Measurements from ENCODE around the gene HPS5. TPM values are rescaled to one million over a fixed set of nuclear protein-coding genes. Genes with fewer than 3 reads are reported as not detected.
"Not testable (repeated sequence)": the region's sequence is repeated elsewhere in the genome, so short reads cannot be mapped to it uniquely, and the experiment has no call there.

The HPS5 gene
- polyA plus RNA-seq, 1 donor (not counting 4 experiments of a cell fraction or from before 2014, with no cell fraction given): 20.9 TPM

- no peak overlapping the region for H2AFZ ChIP-seq (ENCODE audit: control insufficient read depth, low read length)
- dilution Hi-C loops (cut with MboI; ENCODE audit: extremely low pct_ligation_motif_present, low sequenced_read_pairs): no loop called here
- peaks cover 8 to 9% of the 10 kb centered on the region in 2 experiments for H3K36me3 ChIP-seq (ENCODE audit: control insufficient read depth in 2 of 2, extremely low read depth in 1 of 2, insufficient read depth in 2 of 2, low read length in 2 of 2)
- H4K20me1 ChIP-seq (ENCODE audit: control insufficient read depth, extremely low read depth, insufficient read depth, low read length): no peaks in the 10 kb centered on the region
- FAIRE-seq: no peak
- H3K4me3 ChIP-seq (ENCODE audit: control insufficient read depth in 2 of 3, extremely low read depth in 1 of 3, insufficient read depth in 2 of 3, low read depth in 1 of 3, low read length in 3 of 3): no peak overlapping the region
- H3K9me1 ChIP-seq (ENCODE audit: control insufficient read depth, extremely low read depth, insufficient read depth, low read length): no peaks in the 10 kb centered on the region
- no peak for DNase-seq (ENCODE audit: low read depth, low spot score)
- H3K9ac ChIP-seq (ENCODE audit: control insufficient read depth, extremely low read depth, insufficient read depth, low read length): no peak overlapping the region
- H3K27ac ChIP-seq (ENCODE audit: control insufficient read depth, insufficient read depth, low read length): no peak overlapping the region
- no peak overlapping the region for H3K4me2 ChIP-seq (ENCODE audit: control insufficient read depth, extremely low read depth, insufficient read depth, low read depth, low read length)
- H3K4me1 ChIP-seq (ENCODE audit: control insufficient read depth, extremely low read depth, insufficient read depth, low read length): no peaks in the 10 kb centered on the region
- TF ChIP-seq EZH2 (IDR thresholded peaks at IDR 0.05; ENCODE audit: low read length): no peak
- no peaks in the 10 kb centered on the region for H3K9me3 ChIP-seq (ENCODE audit: control insufficient read depth, low read depth, low read length)
- no peaks in the 10 kb centered on the region for H3K79me2 ChIP-seq (ENCODE audit: control insufficient read depth, insufficient read depth, low read length)
- H3K27me3 ChIP-seq (ENCODE audit: control insufficient read depth, extremely low read depth, insufficient read depth, low read length): no peaks in the 10 kb centered on the region
These were observed 44.2 kb downstream of the HPS5 start for GRCh38 chr11:18277565-18278271.

GRCh38 chr11:18271206-18271605 is 50.7 kb downstream of the HPS5 start:
- Histone ChIP-seq H4K20me1 (ENCODE audit: control insufficient read depth, extremely low read depth, insufficient read depth, low read length) (no peaks in the 10 kb centered on the region), H3K4me3 (ENCODE audit: control insufficient read depth in 2 of 3, extremely low read depth in 1 of 3, insufficient read depth in 2 of 3, low read depth in 1 of 3, low read length in 3 of 3) (no peak overlapping the region), H3K4me2 (ENCODE audit: control insufficient read depth, extremely low read depth, insufficient read depth, low read depth, low read length) (no peak overlapping the region), H2AFZ (ENCODE audit: control insufficient read depth, low read length) (no peak overlapping the region), H3K36me3 (ENCODE audit: control insufficient read depth in 2 of 2, extremely low read depth in 1 of 2, insufficient read depth in 2 of 2, low read length in 2 of 2) (no peaks in the 10 kb centered on the region), H3K9ac (ENCODE audit: control insufficient read depth, extremely low read depth, insufficient read depth, low read length) (no peak overlapping the region), H3K4me1 (ENCODE audit: control insufficient read depth, extremely low read depth, insufficient read depth, low read length) (no peaks in the 10 kb centered on the region), H3K27ac (ENCODE audit: control insufficient read depth, insufficient read depth, low read length) (no peak overlapping the region), H3K9me1 (ENCODE audit: control insufficient read depth, extremely low read depth, insufficient read depth, low read length) (no peaks in the 10 kb centered on the region), H3K79me2 (ENCODE audit: control insufficient read depth, insufficient read depth, low read length) (no peaks in the 10 kb centered on the region), H3K27me3 (ENCODE audit: control insufficient read depth, extremely low read depth, insufficient read depth, low read length) (no peaks in the 10 kb centered on the region), H3K9me3 (ENCODE audit: control insufficient read depth, low read depth, low read length) (no peaks in the 10 kb centered on the region)
- FAIRE-seq (no peak), DNase-seq (ENCODE audit: low read depth, low spot score) (no peak)
- dilution Hi-C loops (cut with MboI; ENCODE audit: extremely low pct_ligation_motif_present, low sequenced_read_pairs): no loop called here
- TF ChIP-seq CTCF (optimal IDR thresholded peaks at IDR 0.05 in 1 of 3, IDR thresholded peaks at IDR 0.05 in 1 of 3, conservative IDR thresholded peaks at IDR 0.05 in 1 of 3; ENCODE audit: extremely low read depth in 1 of 3, insufficient read depth in 2 of 3, low read length in 3 of 3) (no peak), EZH2 (IDR thresholded peaks at IDR 0.05; ENCODE audit: low read length) (no peak)

- Histone ChIP-seq H2AFZ (ENCODE audit: control insufficient read depth, low read length) (no peak overlapping the region), H4K20me1 (ENCODE audit: control insufficient read depth, extremely low read depth, insufficient read depth, low read length) (no peaks in the 10 kb centered on the region), H3K79me2 (ENCODE audit: control insufficient read depth, insufficient read depth, low read length) (no peaks in the 10 kb centered on the region), H3K27ac (ENCODE audit: control insufficient read depth, insufficient read depth, low read length) (no peak overlapping the region), H3K4me1 (ENCODE audit: control insufficient read depth, extremely low read depth, insufficient read depth, low read length) (peaks cover 5% of the 10 kb centered on the region), H3K4me3 (ENCODE audit: control insufficient read depth in 2 of 3, extremely low read depth in 1 of 3, insufficient read depth in 2 of 3, low read depth in 1 of 3, low read length in 3 of 3) (no peak overlapping the region), H3K27me3 (ENCODE audit: control insufficient read depth, extremely low read depth, insufficient read depth, low read length) (no peaks in the 10 kb centered on the region), H3K9me3 (ENCODE audit: control insufficient read depth, low read depth, low read length) (no peaks in the 10 kb centered on the region), H3K4me2 (ENCODE audit: control insufficient read depth, extremely low read depth, insufficient read depth, low read depth, low read length) (no peak overlapping the region), H3K9ac (ENCODE audit: control insufficient read depth, extremely low read depth, insufficient read depth, low read length) (no peak overlapping the region), H3K36me3 (ENCODE audit: control insufficient read depth in 2 of 2, extremely low read depth in 1 of 2, insufficient read depth in 2 of 2, low read length in 2 of 2) (no peaks in the 10 kb centered on the region), H3K9me1 (ENCODE audit: control insufficient read depth, extremely low read depth, insufficient read depth, low read length) (no peaks in the 10 kb centered on the region)
- dilution Hi-C loops (cut with MboI; ENCODE audit: extremely low pct_ligation_motif_present, low sequenced_read_pairs): no loop called here
- no peak for TF ChIP-seq EZH2 (IDR thresholded peaks at IDR 0.05; ENCODE audit: low read length)
- TF ChIP-seq CTCF (optimal IDR thresholded peaks at IDR 0.05 in 1 of 3, IDR thresholded peaks at IDR 0.05 in 1 of 3, conservative IDR thresholded peaks at IDR 0.05 in 1 of 3; ENCODE audit: extremely low read depth in 1 of 3, insufficient read depth in 2 of 3, low read length in 3 of 3): peak; percentile 9 to 30 (median 21)
- FAIRE-seq (no peak), DNase-seq (ENCODE audit: low read depth, low spot score) (no peak)
These were observed 51.8 kb downstream of the HPS5 start for GRCh38 chr11:18270102-18270501.

- H3K36me3 ChIP-seq (ENCODE audit: control insufficient read depth in 2 of 2, extremely low read depth in 1 of 2, insufficient read depth in 2 of 2, low read length in 2 of 2); H3K79me2 ChIP-seq (ENCODE audit: control insufficient read depth, insufficient read depth, low read length); H3K9ac ChIP-seq (ENCODE audit: control insufficient read depth, extremely low read depth, insufficient read depth, low read length); H4K20me1 ChIP-seq (ENCODE audit: control insufficient read depth, extremely low read depth, insufficient read depth, low read length); H3K9me3 ChIP-seq (ENCODE audit: control insufficient read depth, low read depth, low read length); FAIRE-seq; DNase-seq (ENCODE audit: low read depth, low spot score); H3K27ac ChIP-seq (ENCODE audit: control insufficient read depth, insufficient read depth, low read length); H2AFZ ChIP-seq (ENCODE audit: control insufficient read depth, low read length); H3K27me3 ChIP-seq (ENCODE audit: control insufficient read depth, extremely low read depth, insufficient read depth, low read length); H3K4me3 ChIP-seq (ENCODE audit: control insufficient read depth in 2 of 3, extremely low read depth in 1 of 3, insufficient read depth in 2 of 3, low read depth in 1 of 3, low read length in 3 of 3); H3K4me2 ChIP-seq (ENCODE audit: control insufficient read depth, extremely low read depth, insufficient read depth, low read depth, low read length); H3K4me1 ChIP-seq (ENCODE audit: control insufficient read depth, extremely low read depth, insufficient read depth, low read length); H3K9me1 ChIP-seq (ENCODE audit: control insufficient read depth, extremely low read depth, insufficient read depth, low read length); dilution Hi-C loops (cut with MboI; ENCODE audit: extremely low pct_ligation_motif_present, low sequenced_read_pairs): not testable (repeated sequence)
These were observed 52.7 kb downstream of the HPS5 start for GRCh38 chr11:18269252-18269651.
